NCI-H510A treated with DMSO at 0.1 percent for 48 hours (cell line): ENCODE data around the gene ATG9B.
A peak's percentile ranks its signal among the peaks of the same experiment; 100 is the strongest.

Experiments used
- DNase-seq: peaks from one replicate; lab custom pipeline; 2025; lab: John Stamatoyannopoulos, UW

ATG9B gene

DNA sequence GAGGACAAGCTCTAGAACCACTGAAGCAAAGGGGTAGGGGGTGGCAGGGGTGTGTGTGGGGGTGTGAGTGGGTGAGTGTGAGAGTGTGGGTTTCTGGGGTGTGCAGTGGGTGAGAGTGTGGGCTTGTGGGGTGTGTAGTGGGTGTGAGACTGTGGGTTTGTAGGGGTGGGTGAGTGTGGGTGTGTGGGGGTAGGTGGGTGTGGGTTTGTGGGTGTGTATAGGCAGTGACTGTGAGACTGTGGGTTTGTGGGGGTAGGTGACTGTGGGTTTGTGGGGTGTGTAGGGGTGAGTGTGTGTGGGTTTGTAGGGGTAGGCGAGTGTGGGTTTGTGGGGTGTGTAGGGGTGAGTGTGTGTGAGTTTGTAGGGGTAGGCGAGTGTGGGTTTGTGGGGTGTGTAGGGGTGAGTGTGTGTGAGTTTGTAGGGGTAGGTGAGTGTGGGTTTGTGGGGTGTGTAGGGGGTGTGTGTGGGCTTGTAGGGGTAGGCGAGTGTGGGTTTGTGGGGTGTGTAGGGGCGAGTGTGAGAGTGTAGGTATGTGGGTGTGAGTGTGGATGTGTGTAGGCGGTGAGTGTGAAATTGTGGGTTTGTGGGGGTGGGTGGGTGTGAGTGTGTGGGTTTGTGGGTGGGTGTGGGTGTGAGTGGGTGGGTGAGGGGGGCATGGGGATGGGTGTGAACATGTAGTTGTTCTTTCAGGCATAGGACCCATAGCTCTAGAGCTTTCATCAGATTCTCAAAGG, 24.6 kb downstream of the ATG9B start:
- no peak for DNase-seq

DNA sequence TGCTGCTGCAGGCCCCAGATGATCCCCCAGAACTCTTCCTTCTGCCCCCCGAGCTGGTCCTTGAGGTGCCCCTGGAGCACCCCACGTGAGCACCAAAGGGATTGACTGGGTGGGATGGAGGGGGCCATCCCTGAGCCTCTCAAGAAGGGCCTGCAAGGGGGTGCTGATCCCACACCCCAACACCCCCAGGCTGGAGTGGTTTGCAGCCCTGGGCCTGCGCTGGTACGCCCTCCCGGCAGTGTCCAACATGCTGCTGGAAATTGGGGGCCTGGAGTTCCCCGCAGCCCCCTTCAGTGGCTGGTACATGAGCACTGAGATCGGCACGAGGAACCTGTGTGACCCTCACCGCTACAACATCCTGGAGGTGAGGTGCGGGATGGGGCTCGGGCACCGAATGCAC, 25.3 kb downstream of the ATG9B start:
- no peak for DNase-seq

DNA sequence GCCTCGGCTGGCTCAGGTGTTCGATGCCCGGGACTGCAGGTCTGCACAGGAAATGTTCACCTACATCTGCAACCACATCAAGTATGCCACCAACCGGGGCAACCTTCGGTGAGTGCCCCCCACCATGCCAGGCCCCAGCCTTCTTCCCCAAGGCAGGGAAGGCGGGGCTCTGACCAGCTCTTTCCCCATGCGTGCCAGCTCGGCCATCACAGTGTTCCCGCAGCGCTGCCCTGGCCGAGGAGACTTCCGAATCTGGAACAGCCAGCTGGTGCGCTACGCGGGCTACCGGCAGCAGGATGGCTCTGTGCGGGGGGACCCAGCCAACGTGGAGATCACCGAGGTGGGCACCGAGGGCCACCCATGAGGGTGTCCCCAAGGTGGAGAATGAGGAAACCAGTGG, 26.0 kb downstream of the ATG9B start:
- DNase-seq = no peak

DNA sequence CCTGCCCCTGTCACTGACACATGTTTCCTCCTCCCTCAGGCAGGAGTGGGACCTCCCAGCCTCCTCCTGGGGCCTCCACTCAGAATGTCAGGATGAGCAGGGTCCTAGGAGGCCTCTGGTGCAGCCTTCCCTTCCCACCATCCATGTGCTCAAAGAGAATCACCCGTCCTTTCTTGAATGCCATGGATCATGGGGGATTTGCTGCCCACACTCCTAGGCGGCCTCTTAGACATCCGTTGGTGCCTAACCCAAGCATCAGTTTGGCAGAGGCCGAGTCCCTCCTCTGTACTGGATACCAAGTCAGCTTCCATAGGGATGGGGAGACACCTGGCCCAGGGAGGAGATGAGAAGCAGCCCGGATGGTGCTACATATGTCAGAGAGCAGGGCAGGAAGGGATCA, 26.5 kb downstream of the ATG9B start:
- no peak for DNase-seq

DNA sequence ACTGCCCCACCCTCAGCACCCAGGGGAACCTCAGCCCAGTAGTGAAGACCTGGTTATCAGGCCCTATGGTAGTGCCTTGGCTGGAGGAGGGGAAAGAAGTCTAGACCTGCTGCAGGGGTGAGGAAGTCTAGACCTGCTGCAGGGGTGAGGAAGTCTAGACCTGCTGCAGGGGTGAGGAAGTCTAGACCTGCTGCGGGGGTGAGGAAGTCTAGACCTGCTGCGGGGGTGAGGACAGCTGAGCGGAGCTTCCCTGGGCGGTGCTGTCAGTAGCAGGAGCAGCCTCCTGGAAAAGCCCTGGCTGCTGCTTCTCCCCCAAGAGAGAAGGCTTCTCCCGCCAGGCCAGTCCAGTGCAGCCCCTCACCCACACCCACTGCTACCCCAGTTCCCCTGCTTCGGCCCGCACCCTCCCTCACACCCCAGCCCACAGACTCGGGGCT, 27.2 kb downstream of the ATG9B start:
- DNase-seq = no peak

DNA sequence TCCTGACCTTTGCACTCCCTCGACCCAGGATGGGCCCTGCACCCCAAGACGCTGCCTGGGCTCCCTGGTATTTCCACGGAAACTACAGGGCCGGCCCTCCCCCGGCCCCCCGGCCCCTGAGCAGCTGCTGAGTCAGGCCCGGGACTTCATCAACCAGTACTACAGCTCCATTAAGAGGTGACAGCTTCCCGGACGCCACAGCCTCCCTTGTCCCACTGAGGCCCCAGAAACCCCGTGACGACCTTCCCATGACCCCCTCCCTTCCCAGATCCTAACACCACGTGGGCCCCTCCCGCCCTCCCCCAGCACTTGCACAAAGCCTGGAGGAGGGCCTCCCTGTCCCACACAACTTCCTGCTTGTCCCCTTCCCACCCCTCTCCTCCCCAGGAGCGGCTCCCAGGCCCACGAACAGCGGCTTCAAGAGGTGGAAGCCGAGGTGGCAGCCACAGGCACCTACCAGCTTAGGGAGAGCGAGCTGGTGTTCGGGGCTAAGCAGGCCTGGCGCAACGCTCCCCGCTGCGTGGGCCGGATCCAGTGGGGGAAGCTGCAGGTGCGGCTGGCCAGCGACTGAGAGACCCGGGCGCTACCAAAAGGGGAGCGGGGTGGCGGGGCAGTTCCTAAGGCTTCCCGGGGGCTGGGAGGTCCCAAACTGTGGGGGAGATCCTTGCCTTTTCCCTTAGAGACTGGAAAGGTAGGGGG, 27.8 kb downstream of the ATG9B start:
- no peak for DNase-seq

DNA sequence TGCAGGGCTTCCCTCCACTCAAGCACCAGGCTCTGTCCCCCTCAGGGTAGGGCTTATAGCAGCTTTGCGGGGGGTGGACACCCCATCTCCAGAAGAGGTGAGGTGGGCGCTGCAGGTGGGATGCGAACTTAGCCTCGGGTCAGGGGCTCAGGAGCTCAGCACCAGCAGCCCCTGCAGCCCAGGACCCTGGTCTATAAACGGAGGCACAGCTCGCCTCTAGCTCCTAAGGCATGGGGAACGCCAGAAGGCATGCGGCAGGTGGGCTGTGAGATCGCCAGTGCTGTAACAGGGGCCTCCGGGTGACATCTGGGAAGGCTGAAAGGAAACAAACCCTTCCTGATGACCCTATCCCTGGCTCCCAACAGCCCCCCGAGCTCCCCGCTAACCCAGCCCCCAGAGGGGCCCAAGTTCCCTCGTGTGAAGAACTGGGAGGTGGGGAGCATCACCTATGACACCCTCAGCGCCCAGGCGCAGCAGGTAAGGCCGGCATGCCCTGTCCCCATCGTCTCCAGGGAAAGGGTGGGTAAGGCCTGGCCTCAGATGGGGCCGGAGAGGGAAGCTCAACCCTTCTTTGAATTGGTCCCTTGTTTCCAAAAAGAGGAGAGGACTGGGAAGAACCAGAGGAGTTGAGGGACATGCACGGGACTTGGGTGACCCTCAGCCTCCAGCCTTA, 29.3 kb downstream of the ATG9B start:
- no peak for DNase-seq

DNA sequence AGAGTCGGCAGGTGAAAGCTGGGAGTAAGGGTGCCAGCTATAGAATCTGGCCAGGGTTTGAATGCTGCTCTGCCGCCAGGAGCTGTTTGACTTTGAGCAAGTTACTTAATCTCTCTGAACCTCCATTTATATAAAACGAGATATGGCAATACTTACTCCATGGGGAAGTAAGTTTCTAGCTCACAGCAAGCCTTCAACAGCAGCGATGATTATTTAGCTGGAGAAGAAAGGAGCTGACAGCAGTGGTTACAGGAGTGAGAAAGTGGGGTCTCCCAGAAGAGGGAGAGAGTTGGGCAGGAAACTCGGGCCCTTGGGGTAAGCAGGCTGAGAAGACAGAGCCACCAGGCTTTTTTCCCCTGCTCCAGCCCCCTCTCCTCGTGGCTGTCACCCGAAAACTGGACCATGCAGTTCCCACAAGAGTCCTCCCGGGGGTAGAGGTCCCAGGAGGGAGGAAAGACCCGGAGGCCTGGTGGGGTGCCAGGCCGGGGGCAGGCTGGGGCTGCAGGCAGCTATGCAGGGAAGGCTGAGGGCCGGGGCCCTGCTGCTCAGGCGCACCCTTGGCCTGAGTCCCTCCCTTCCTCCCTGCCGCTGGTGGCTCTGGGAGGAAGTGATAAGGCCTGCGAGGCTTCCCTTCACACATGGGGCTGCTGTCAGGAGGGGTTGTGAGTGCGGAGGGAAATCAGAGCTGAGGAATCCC, 30.0 kb downstream of the ATG9B start:
- no peak for DNase-seq

DNA sequence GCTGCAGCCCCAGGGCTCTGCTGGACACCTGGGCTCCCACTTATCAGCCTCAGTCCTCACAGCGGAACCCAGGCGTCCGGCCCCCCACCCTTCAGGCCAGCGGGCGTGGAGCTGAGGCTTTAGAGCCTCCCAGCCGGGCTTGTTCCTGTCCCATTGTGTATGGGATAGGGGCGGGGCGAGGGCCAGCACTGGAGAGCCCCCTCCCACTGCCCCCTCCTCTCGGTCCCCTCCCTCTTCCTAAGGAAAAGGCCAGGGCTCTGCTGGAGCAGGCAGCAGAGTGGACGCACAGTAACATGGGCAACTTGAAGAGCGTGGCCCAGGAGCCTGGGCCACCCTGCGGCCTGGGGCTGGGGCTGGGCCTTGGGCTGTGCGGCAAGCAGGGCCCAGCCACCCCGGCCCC, 30.8 kb downstream of the ATG9B start:
- no peak for DNase-seq

DNA sequence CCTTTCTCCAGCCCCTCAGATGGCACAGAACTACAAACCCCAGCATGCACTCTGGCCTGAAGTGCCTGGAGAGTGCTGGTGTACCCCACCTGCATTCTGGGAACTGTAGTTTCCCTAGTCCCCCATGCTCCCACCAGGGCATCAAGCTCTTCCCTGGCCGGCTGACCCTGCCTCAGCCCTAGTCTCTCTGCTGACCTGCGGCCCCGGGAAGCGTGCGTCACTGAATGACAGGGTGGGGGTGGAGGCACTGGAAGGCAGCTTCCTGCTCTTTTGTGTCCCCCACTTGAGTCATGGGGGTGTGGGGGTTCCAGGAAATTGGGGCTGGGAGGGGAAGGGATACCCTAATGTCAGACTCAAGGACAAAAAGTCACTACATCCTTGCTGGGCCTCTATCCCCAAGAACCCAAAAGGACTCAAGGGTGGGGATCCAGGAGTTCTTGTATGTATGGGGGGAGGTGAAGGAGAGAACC, 31.4 kb downstream of the ATG9B start:
- DNase-seq = no peak

DNA sequence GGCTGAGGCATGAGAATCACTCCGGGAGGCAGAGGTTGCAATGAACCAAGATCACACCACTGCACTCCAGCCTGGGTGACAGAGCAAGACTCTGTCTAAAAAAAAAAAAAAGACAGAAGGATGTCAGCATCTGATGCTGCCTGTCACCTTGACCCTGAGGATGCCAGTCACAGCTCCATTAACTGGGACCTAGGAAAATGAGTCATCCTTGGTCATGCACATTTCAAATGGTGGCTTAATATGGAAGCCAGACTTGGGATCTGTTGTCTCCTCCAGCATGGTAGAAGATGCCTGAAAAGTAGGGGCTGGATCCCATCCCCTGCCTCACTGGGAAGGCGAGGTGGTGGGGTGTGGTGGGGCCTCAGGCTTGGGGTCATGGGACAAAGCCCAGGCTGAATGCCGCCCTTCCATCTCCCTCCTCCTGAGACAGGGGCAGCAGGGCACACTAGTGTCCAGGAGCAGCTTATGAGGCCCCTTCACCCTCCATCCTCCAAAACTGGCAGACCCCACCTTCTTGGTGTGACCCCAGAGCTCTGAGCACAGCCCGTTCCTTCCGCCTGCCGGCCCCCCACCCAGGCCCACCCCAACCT, 32.1 kb downstream of the ATG9B start:
- DNase-seq = no peak

DNA sequence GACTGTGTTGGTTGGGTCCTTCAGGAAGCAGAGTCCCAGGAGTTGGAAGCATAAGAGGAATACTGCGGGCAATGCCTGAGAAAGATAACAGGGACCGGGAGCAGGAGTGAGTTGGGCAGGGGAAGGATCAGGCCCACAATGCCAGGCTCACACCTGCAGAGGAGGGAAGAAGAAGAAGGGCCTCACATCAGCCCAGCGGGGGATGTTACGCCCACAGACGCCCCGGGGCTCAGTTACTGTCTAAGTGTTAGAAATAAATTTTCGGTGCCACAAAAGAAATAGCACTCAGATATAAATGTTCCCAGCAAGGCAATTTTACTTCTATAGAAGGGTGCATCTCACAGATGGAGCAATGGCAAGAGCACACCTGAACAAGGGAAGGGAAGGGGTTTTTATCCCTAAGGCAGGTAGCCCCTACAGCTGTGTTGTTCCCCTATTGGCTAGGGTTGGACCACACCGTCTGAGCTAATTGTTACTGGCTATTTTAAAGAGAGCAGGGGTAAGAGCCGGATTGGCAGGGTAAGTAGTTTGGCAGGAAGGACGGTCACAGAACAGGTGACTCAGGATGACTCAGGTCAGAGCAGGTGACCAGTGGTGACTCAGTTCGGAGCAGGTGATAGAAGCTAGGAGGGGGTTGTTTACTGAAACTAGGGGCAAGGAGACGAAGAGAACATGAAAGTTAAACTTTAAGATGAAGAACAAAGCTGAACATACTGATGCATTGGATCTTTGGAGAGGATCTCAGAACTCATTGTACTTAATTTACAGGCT, 33.7 kb downstream of the ATG9B start, which contains the start of gene NOS3:
Gene NOS3, plus strand, starts transcription at position 602 of the 771 bp plus-strand sequence. CDS start 2,787 bp downstream, outside the sequence.
- no peak for DNase-seq

DNA sequence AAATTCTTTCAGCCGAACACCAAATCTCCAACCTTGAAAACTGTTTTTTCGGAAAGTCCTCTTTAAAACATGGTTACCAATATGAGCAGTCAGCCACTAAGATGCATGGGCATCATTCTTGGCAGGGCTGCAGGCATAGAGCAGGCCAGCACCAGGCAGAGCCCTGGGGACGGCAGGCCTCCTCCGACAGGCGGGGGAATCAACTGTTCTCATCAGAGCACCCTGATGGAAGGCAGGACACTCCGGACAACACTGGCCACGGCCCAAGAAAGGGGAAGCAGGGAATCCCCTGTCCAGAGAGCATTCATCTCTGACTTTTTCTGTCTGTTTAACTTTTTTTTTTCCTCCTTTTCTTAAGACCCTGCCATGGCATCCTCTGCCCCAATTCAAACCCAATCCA, 34.8 kb downstream of the ATG9B start:
- no peak for DNase-seq

DNA sequence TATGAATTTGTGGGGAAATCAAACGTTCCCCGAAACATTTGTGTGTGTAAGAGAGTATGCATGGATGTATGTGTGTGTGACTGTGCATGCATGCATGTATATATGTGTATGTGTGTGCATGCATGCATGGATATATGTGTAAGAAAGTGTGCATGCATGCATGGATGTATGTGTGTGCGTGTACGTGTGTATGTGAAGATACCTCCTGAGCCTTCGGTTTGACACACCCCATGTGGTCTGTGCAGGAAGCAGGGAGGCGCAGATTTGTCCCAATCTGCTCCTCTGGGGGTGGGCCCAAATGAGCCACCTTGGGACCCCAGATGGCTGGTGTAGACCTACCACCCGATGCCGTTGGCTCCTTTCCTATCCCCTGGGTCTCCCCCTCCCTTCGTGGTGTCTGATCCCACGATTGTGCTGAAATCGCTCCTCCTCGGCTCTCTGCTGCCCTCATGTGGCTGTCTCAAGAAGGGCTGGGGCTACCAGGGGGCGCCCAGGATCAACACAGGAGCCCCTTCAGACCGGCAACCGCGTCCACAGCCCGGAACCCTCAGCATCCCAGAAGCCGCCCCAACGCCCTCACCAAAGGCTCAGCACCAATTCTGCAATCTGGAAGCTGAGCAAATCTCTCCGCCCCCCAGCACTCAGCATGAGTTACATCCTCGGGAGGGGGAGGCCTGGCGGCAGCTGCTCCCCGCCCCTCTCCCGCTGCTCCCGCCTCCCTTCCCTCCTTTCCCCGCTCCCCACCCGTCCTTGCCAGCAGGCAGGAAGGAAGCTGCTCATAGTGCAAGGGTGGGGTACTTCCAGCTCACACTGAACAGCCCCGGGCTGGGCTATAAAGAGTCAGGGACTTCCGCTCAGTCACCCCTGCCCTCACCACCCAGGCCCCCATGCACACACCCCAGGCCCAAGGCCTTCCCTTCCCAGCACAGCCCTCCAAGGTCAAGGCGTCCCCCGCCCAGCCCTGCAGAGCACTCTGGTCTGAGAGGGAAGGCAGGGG, 35.8 kb downstream of the ATG9B start:
- DNase-seq = peak; percentile 38

DNA sequence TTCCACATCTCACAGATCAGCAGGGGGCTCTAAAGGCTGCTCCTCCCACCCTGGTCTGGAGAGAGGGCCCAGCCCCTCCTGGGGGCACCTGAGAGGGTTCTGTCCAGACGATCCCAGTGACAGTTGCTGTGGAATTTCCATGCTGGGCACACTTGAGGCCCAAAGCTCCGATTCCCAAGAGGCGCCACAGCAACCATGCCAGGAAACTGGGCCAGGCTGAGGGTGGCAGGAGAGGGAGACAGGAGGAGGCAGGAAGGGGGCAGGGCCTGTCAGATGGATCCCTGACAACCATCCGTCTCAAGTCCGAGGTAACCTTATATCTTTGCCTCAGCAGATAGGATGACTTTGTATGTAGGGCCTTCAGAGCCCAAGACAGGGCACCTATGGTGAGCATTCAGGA, 37.7 kb downstream of the ATG9B start:
- no peak for DNase-seq

DNA sequence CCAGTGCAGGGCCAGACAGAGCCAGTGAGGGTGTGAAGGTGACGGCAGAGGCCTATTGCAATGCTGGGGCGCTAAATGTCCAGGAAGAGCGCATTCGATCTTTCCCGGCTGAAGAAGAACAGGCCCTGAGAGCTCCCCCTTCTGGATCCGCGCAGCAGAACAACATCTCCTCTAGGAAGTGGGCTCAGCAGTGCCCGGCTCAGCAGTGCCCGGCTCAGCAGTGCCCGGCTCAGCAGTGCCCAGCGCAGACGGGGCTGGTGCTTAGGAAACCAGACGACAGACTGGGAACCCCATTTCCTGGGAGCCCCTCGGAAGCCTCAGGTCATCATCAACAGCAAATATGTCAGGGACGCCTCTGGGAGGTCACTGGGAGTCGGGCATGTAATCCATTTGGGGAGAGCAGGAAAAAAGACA, 38.2 kb downstream of the ATG9B start:
- DNase-seq = peak; percentile 66

DNA sequence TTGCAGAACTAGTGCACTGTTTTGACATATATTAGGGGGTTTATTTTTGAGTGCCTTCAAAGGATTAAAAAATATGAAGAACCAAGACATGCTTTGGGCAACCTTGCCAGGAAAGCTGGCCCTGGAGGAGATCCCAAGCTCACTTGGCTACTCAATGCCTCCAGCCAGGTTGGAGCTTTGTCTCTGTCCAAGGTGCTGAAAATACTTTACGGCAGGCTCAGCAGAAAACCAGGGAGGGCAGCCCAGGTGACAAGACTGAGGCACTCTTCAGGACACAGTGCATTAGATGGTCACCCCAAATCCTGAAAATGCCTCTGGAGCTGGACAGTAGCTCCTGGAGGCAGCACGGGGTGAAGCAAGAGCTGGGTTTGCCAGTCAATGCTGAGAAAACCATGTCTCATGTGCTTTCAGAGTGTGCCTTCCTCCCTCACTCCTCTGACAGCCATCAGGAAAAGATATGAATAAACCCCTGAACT, 40.4 kb downstream of the ATG9B start:
- DNase-seq = no peak

DNA sequence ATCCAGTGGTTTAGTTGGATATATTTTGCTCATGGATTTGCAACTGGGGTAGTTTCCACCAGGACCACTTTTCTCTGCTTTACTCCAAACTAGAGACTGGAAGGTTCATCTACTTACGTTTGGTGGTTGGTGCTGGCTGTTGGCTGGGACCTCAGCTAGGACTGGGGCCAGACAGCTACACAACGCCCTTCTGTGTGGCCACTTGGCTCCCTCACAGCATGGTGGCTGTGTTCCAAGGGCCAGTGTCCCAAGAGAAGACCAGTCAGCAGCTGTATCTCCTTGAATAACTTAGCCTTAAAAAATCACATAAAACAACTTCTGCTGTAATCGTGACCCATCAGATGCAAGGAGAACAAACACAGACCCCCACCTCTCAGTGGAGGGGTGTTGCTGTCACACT, 41.9 kb downstream of the ATG9B start:
- no peak for DNase-seq

DNA sequence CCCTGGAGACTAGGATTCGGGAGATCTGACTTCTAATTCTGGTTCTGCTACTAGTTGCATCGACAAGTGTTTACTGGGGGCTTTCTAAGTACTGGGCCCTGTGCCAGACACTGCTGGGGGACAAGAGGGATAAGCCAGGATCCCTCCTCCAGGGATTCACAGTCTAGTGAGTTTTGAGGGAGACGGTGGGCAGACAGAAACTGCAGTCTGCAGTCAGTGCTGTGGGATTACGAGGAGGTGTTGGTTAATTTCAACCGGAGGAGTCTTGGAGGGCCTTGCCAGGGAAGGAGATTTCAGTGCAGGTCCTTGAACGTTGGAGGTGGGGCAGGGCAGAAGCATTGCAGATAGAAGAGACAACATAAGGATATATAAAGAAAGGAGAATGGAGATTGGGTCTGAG, 42.6 kb downstream of the ATG9B start:
- DNase-seq = no peak

DNA sequence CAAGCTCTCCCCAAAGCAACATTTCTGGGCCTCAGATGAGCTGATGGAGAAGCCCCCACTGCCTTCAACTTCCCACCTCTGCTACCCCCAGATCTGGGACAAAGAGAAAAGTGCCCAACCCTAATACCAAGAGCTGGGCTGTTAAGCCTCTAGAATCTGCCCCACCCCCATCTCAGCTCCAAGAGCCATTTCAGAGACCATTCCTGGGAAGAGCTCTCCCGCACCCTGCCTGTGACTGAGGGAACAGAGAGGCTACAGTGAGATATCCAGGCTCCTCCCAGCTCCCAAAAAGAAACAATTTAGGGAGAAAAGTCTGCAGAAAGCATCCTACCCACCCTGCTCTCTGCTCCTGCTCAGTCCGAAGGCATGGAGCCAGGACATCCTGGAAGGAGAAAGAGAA, 43.6 kb downstream of the ATG9B start:
- DNase-seq = no peak
